ENCODE data around the gene BLMH. TPM values are rescaled to one million over a fixed set of nuclear protein-coding genes. Genes with fewer than 3 reads are reported as not detected.

BLMH gene
- total and polyA plus RNA-seq, 9 of the 15 experiments (the other 6 are each of a cell fraction or from before 2014, with no cell fraction given): 26.0 to 118 (median 67.3) TPM

DNA sequence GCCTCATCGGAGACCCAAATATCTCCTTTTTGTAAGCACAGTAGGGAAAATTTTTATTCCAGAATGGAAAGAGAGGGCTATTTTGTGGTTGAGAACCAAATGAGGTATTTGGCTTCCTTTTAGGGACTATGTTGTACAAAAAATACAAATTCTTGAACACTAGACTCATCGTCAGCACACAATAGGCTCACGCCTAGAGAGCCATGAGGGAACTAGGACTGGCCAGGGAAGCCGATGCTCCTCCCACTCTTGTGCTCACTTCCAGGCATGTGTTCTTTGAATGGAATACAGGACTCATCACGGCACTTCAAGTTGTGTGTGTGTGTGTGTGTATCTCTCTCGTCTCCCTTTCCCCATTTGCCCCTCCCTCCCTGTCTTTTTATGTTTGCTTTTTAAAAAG is 17.8 kb upstream of the BLMH start (continued):
- TF ChIP-seq, protein P1, sequence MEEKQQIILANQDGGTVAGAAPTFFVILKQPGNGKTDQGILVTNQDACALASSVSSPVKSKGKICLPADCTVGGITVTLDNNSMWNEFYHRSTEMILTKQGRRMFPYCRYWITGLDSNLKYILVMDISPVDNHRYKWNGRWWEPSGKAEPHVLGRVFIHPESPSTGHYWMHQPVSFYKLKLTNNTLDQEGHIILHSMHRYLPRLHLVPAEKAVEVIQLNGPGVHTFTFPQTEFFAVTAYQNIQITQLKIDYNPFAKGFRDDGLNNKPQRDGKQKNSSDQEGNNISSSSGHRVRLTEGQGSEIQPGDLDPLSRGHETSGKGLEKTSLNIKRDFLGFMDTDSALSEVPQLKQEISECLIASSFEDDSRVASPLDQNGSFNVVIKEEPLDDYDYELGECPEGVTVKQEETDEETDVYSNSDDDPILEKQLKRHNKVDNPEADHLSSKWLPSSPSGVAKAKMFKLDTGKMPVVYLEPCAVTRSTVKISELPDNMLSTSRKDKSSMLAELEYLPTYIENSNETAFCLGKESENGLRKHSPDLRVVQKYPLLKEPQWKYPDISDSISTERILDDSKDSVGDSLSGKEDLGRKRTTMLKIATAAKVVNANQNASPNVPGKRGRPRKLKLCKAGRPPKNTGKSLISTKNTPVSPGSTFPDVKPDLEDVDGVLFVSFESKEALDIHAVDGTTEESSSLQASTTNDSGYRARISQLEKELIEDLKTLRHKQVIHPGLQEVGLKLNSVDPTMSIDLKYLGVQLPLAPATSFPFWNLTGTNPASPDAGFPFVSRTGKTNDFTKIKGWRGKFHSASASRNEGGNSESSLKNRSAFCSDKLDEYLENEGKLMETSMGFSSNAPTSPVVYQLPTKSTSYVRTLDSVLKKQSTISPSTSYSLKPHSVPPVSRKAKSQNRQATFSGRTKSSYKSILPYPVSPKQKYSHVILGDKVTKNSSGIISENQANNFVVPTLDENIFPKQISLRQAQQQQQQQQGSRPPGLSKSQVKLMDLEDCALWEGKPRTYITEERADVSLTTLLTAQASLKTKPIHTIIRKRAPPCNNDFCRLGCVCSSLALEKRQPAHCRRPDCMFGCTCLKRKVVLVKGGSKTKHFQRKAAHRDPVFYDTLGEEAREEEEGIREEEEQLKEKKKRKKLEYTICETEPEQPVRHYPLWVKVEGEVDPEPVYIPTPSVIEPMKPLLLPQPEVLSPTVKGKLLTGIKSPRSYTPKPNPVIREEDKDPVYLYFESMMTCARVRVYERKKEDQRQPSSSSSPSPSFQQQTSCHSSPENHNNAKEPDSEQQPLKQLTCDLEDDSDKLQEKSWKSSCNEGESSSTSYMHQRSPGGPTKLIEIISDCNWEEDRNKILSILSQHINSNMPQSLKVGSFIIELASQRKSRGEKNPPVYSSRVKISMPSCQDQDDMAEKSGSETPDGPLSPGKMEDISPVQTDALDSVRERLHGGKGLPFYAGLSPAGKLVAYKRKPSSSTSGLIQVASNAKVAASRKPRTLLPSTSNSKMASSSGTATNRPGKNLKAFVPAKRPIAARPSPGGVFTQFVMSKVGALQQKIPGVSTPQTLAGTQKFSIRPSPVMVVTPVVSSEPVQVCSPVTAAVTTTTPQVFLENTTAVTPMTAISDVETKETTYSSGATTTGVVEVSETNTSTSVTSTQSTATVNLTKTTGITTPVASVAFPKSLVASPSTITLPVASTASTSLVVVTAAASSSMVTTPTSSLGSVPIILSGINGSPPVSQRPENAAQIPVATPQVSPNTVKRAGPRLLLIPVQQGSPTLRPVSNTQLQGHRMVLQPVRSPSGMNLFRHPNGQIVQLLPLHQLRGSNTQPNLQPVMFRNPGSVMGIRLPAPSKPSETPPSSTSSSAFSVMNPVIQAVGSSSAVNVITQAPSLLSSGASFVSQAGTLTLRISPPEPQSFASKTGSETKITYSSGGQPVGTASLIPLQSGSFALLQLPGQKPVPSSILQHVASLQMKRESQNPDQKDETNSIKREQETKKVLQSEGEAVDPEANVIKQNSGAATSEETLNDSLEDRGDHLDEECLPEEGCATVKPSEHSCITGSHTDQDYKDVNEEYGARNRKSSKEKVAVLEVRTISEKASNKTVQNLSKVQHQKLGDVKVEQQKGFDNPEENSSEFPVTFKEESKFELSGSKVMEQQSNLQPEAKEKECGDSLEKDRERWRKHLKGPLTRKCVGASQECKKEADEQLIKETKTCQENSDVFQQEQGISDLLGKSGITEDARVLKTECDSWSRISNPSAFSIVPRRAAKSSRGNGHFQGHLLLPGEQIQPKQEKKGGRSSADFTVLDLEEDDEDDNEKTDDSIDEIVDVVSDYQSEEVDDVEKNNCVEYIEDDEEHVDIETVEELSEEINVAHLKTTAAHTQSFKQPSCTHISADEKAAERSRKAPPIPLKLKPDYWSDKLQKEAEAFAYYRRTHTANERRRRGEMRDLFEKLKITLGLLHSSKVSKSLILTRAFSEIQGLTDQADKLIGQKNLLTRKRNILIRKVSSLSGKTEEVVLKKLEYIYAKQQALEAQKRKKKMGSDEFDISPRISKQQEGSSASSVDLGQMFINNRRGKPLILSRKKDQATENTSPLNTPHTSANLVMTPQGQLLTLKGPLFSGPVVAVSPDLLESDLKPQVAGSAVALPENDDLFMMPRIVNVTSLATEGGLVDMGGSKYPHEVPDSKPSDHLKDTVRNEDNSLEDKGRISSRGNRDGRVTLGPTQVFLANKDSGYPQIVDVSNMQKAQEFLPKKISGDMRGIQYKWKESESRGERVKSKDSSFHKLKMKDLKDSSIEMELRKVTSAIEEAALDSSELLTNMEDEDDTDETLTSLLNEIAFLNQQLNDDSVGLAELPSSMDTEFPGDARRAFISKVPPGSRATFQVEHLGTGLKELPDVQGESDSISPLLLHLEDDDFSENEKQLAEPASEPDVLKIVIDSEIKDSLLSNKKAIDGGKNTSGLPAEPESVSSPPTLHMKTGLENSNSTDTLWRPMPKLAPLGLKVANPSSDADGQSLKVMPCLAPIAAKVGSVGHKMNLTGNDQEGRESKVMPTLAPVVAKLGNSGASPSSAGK (IDR thresholded peaks at IDR 0.05): no peak
- no peak for TF ChIP-seq ZNF347 (CRISPR knock-in tag; IDR thresholded peaks at IDR 0.05; ENCODE audit: low read depth)
- TF ChIP-seq PURB (CRISPR knock-in tag; IDR thresholded peaks at IDR 0.05; ENCODE audit: low read depth): no peak
- TF ChIP-seq, protein P2, sequence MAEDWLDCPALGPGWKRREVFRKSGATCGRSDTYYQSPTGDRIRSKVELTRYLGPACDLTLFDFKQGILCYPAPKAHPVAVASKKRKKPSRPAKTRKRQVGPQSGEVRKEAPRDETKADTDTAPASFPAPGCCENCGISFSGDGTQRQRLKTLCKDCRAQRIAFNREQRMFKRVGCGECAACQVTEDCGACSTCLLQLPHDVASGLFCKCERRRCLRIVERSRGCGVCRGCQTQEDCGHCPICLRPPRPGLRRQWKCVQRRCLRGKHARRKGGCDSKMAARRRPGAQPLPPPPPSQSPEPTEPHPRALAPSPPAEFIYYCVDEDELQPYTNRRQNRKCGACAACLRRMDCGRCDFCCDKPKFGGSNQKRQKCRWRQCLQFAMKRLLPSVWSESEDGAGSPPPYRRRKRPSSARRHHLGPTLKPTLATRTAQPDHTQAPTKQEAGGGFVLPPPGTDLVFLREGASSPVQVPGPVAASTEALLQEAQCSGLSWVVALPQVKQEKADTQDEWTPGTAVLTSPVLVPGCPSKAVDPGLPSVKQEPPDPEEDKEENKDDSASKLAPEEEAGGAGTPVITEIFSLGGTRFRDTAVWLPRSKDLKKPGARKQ (CRISPR knock-in tag; IDR thresholded peaks at IDR 0.05): no peak
- TF ChIP-seq RBM25 (IDR thresholded peaks at IDR 0.05; ENCODE audit: low read depth, low read length, severe bottlenecking): no peak
- TF ChIP-seq TCF7 (IDR thresholded peaks at IDR 0.05; ENCODE audit: borderline replicate concordance): no peak

Data from K562 (cell line).